ENCODE measurements around the gene HS3ST5.

Gene HS3ST5

GRCh38 chr6:114297135-114297534, 45.7 kb downstream of the HS3ST5 start:
- Histone ChIP-seq H3K9ac (ENCODE audit: low read length) (no peak overlapping the region), H2AFZ (ENCODE audit: low read depth, low read length, severe bottlenecking) (no peak overlapping the region), H3K36me3 (ENCODE audit: low read length) (no peaks in the 10 kb centered on the region), H4K20me1 (ENCODE audit: low read depth, low read length) (no peaks in the 10 kb centered on the region), H3K4me3 (ENCODE audit: insufficient read depth, low read length, poor library complexity, severe bottlenecking) (no peak overlapping the region), H3K9me3 (ENCODE audit: insufficient read depth, low read length) (no peaks in the 10 kb centered on the region), H3F3A (ENCODE audit: insufficient read depth) (no peaks in the 10 kb centered on the region), H3K4me2 (ENCODE audit: low read depth, low read length, poor library complexity, severe bottlenecking) (no peak overlapping the region), H3K9me2 (replicated peaks; ENCODE audit: insufficient read depth, low read length) (no peaks in the 10 kb centered on the region), H3K27me3 (ENCODE audit: low read length) (no peaks in the 10 kb centered on the region), H3K27ac (ENCODE audit: low read depth, low read length) (no peak overlapping the region), H3K79me2 (ENCODE audit: insufficient read depth, low read length) (no peaks in the 10 kb centered on the region)
- TF ChIP-seq EZH2phosphoT487 (conservative IDR thresholded peaks at IDR 0.05; ENCODE audit: low read length) (no peak), CTCF (IDR thresholded peaks at IDR 0.05; ENCODE audit: insufficient read depth, low read length, poor library complexity, severe bottlenecking) (no peak)

GRCh38 chr6:114292431-114292830, 50.4 kb downstream of the HS3ST5 start:
- no peaks in the 10 kb centered on the region for H3K9me3 ChIP-seq (ENCODE audit: insufficient read depth, low read length)
- H3K9me2 ChIP-seq (replicated peaks; ENCODE audit: insufficient read depth, low read length) = no peaks in the 10 kb centered on the region
- no peaks in the 10 kb centered on the region for H3K27me3 ChIP-seq (ENCODE audit: low read length)
- H3K27ac ChIP-seq (ENCODE audit: low read depth, low read length) = no peak overlapping the region
- H4K20me1 ChIP-seq (ENCODE audit: low read depth, low read length) = no peaks in the 10 kb centered on the region
- no peaks in the 10 kb centered on the region for H3F3A ChIP-seq (ENCODE audit: insufficient read depth)
- H3K36me3 ChIP-seq (ENCODE audit: low read length) = no peaks in the 10 kb centered on the region
- no peaks in the 10 kb centered on the region for H3K79me2 ChIP-seq (ENCODE audit: insufficient read depth, low read length)
- no peak for TF ChIP-seq CTCF (IDR thresholded peaks at IDR 0.05; ENCODE audit: insufficient read depth, low read length, poor library complexity, severe bottlenecking)
- TF ChIP-seq EZH2phosphoT487 (conservative IDR thresholded peaks at IDR 0.05; ENCODE audit: low read length) = no peak
- H3K9ac ChIP-seq (ENCODE audit: low read length) = no peak overlapping the region
- H3K4me3 ChIP-seq (ENCODE audit: insufficient read depth, low read length, poor library complexity, severe bottlenecking) = no peak overlapping the region
- H2AFZ ChIP-seq (ENCODE audit: low read depth, low read length, severe bottlenecking) = no peak overlapping the region
- no peak overlapping the region for H3K4me2 ChIP-seq (ENCODE audit: low read depth, low read length, poor library complexity, severe bottlenecking)

- no peak overlapping the region for H3K4me3 ChIP-seq (ENCODE audit: insufficient read depth, low read length, poor library complexity, severe bottlenecking)
- no peak for TF ChIP-seq EZH2phosphoT487 (conservative IDR thresholded peaks at IDR 0.05; ENCODE audit: low read length)
- no peak overlapping the region for H3K27ac ChIP-seq (ENCODE audit: low read depth, low read length)
- H3F3A ChIP-seq (ENCODE audit: insufficient read depth) = no peaks in the 10 kb centered on the region
- no peaks in the 10 kb centered on the region for H3K27me3 ChIP-seq (ENCODE audit: low read length)
- no peaks in the 10 kb centered on the region for H3K36me3 ChIP-seq (ENCODE audit: low read length)
- no peak overlapping the region for H2AFZ ChIP-seq (ENCODE audit: low read depth, low read length, severe bottlenecking)
- H3K9ac ChIP-seq (ENCODE audit: low read length) = no peak overlapping the region
- H3K9me2 ChIP-seq (replicated peaks; ENCODE audit: insufficient read depth, low read length) = no peaks in the 10 kb centered on the region
- no peaks in the 10 kb centered on the region for H3K9me3 ChIP-seq (ENCODE audit: insufficient read depth, low read length)
- no peak overlapping the region for H3K4me2 ChIP-seq (ENCODE audit: low read depth, low read length, poor library complexity, severe bottlenecking)
- no peaks in the 10 kb centered on the region for H4K20me1 ChIP-seq (ENCODE audit: low read depth, low read length)
- H3K79me2 ChIP-seq (ENCODE audit: insufficient read depth, low read length) = no peaks in the 10 kb centered on the region
Measured at GRCh38 chr6:114291428-114291827, 51.4 kb downstream of the HS3ST5 start.

- H3K79me2 ChIP-seq (ENCODE audit: insufficient read depth, low read length) = no peaks in the 10 kb centered on the region
- no peaks in the 10 kb centered on the region for H3K27me3 ChIP-seq (ENCODE audit: low read length)
- H3K27ac ChIP-seq (ENCODE audit: low read depth, low read length) = no peak overlapping the region
- H3F3A ChIP-seq (ENCODE audit: insufficient read depth) = no peaks in the 10 kb centered on the region
- no peak overlapping the region for H3K4me2 ChIP-seq (ENCODE audit: low read depth, low read length, poor library complexity, severe bottlenecking)
- no peaks in the 10 kb centered on the region for H3K9me3 ChIP-seq (ENCODE audit: insufficient read depth, low read length)
- no peak overlapping the region for H3K9ac ChIP-seq (ENCODE audit: low read length)
- no peaks in the 10 kb centered on the region for H4K20me1 ChIP-seq (ENCODE audit: low read depth, low read length)
- H3K9me2 ChIP-seq (replicated peaks; ENCODE audit: insufficient read depth, low read length) = no peaks in the 10 kb centered on the region
- H2AFZ ChIP-seq (ENCODE audit: low read depth, low read length, severe bottlenecking) = no peak overlapping the region
- H3K36me3 ChIP-seq (ENCODE audit: low read length) = no peaks in the 10 kb centered on the region
- TF ChIP-seq CTCF (IDR thresholded peaks at IDR 0.05; ENCODE audit: insufficient read depth, low read length, poor library complexity, severe bottlenecking) (no peak), EZH2phosphoT487 (conservative IDR thresholded peaks at IDR 0.05; ENCODE audit: low read length) (no peak)
- H3K4me3 ChIP-seq (ENCODE audit: insufficient read depth, low read length, poor library complexity, severe bottlenecking) = no peak overlapping the region
Measured at GRCh38 chr6:114290864-114291263, 52.0 kb downstream of the HS3ST5 start.

Measured in SU-DHL-6 (cell line).